IMR-90 (cell line): Measurements from ENCODE around the gene DYRK2. TPM values are rescaled to one million over a fixed set of nuclear protein-coding genes. Genes with fewer than 3 reads are reported as not detected.

Experiments used
- ATAC-seq: fragments of 200-7000 bp; cut with Tn5 transposase; 2 replicates; pipeline ENCODE4 v1.9.1; 2020; ENCODE audit warnings: low read depth, mild to moderate bottlenecking, moderate library complexity
- BruUV-seq: library from RNA; stranded (reverse); fragments of 400-500 nt; replicated peaks from 2 replicates; lab custom pipeline; 2021; lab: Mats Ljungman, UMichigan
- CTCF ChIA-PET: fragments of 300-600 bp; formaldehyde crosslinking; extraction: SDS; loops from one replicate; lab custom pipeline; 2021; ENCODE audit warnings: antibody characterized with exemption; lab: Yijun Ruan, JAX
- POLR2A ChIA-PET: fragments of 300-600 bp; sonication (Branson Sonifier 250); formaldehyde crosslinking; loops from one replicate; lab custom pipeline; 2022; ENCODE audit warnings: antibody characterized with exemption; ENCODE audit not compliant: unreplicated experiment; lab: Charles Lee
- DNase-seq: peaks from one replicate; pipeline ENCODE4 v3.0.0; 2013
- H2AFZ ChIP-seq: replicated peaks from 2 replicates; pipeline ENCODE3; 2013; ENCODE audit warnings: low read length, mild to moderate bottlenecking; ENCODE audit not compliant: poor library complexity
- H2AK5ac ChIP-seq: 2 replicates; pipeline ENCODE4 v1.6.1; 2013; ENCODE audit warnings: low read depth, low read length, inconsistent platforms
- H2AK9ac ChIP-seq: replicated peaks from 2 replicates; pipeline ENCODE3; 2013; ENCODE audit warnings: mild to moderate bottlenecking, low read depth, low read length, moderate library complexity; ENCODE audit not compliant: poor library complexity
- H2BK120ac ChIP-seq: 2 replicates; pipeline ENCODE4 v1.6.1; 2013; ENCODE audit warnings: low read depth, low read length, inconsistent platforms
- H2BK15ac ChIP-seq: 3 replicates; pipeline ENCODE4 v1.6.1; 2013; ENCODE audit warnings: low read depth, low read length, inconsistent platforms
- H2BK20ac ChIP-seq: 2 replicates; pipeline ENCODE4 v1.6.1; 2013; ENCODE audit warnings: low read depth, mild to moderate bottlenecking, inconsistent platforms, low read length, moderate library complexity
- H2BK5ac ChIP-seq: 2 replicates; pipeline ENCODE4 v1.6.1; 2013; ENCODE audit warnings: mild to moderate bottlenecking, low read depth, low read length, inconsistent platforms; ENCODE audit not compliant: poor library complexity, severe bottlenecking
- H3K14ac ChIP-seq: replicated peaks from 2 replicates; pipeline ENCODE4 v1.6.1; 2013; ENCODE audit warnings: low read depth, low read length, inconsistent platforms
- H3K18ac ChIP-seq: 2 replicates; pipeline ENCODE4 v1.6.1; 2013; ENCODE audit warnings: low read depth, low read length, control low read depth
- H3K23ac ChIP-seq: 2 replicates; pipeline ENCODE4 v1.6.1; 2013; ENCODE audit warnings: low read depth, low read length, inconsistent platforms
- H3K27ac ChIP-seq: 2 replicates; pipeline ENCODE4 v1.5.1; 2013; ENCODE audit warnings: mild to moderate bottlenecking, control low read depth, low read length; ENCODE audit not compliant: insufficient read depth
- H3K27me3 ChIP-seq: 2 replicates; pipeline ENCODE4 v1.6.1; 2013; ENCODE audit warnings: low read length; ENCODE audit not compliant: control insufficient read depth, insufficient read depth
- H3K36me3 ChIP-seq: 2 replicates; pipeline ENCODE4 v1.6.1; 2013; ENCODE audit warnings: low read length, mixed read lengths; ENCODE audit not compliant: control insufficient read depth, insufficient read depth
- H3K4ac ChIP-seq: 2 replicates; pipeline ENCODE4 v1.6.1; 2013; ENCODE audit warnings: low read depth, low read length, inconsistent platforms
- H3K4me1 ChIP-seq: 2 replicates; pipeline ENCODE4 v1.6.1; 2013; ENCODE audit warnings: low read length, mixed read lengths; ENCODE audit not compliant: control insufficient read depth, insufficient read depth
- H3K4me2 ChIP-seq: 2 replicates; pipeline ENCODE4 v1.6.1; 2013; ENCODE audit warnings: low read depth, mild to moderate bottlenecking, control low read depth, low read length, moderate library complexity
- H3K4me3 ChIP-seq: 2 replicates; pipeline ENCODE4 v1.5.1; 2013; ENCODE audit warnings: low read depth, mild to moderate bottlenecking, control low read depth, low read length, moderate library complexity; ENCODE audit not compliant: insufficient read depth
- H3K56ac ChIP-seq: 2 replicates; pipeline ENCODE4 v1.6.1; 2013; ENCODE audit warnings: low read length, inconsistent platforms; ENCODE audit not compliant: insufficient read depth; ENCODE audit errors: extremely low read depth
- H3K79me1 ChIP-seq, 2 experiments: 2 replicates each; pipeline ENCODE4 v1.6.1; 2013; ENCODE audit warnings: low read length in 2 of 2, inconsistent platforms in 1 of 2, low read depth in 1 of 2
- H3K9ac ChIP-seq: 2 replicates; pipeline ENCODE4 v1.6.1; 2013; ENCODE audit warnings: low read depth, low read length, control low read depth
- H3K9me1 ChIP-seq: 2 replicates; pipeline ENCODE4 v1.6.1; 2013; ENCODE audit warnings: low read length, inconsistent platforms; ENCODE audit not compliant: insufficient read depth
- H3K9me3 ChIP-seq: 2 replicates; pipeline ENCODE4 v1.6.1; 2013; ENCODE audit warnings: low read length; ENCODE audit not compliant: control insufficient read depth, insufficient read depth
- H4K20me1 ChIP-seq: 2 replicates; pipeline ENCODE4 v1.6.1; 2013; ENCODE audit warnings: low read length, inconsistent platforms; ENCODE audit not compliant: insufficient read depth
- H4K5ac ChIP-seq: 2 replicates; pipeline ENCODE4 v1.6.1; 2013; ENCODE audit warnings: mild to moderate bottlenecking, low read depth, low read length, control low read depth
- H4K8ac ChIP-seq, 2 experiments: 2 replicates each; pipeline ENCODE4 v1.6.1; 2013; ENCODE audit warnings: low read depth in 2 of 2, low read length in 2 of 2, control low read depth in 1 of 2, inconsistent platforms in 1 of 2
- H4K91ac ChIP-seq: 2 replicates; pipeline ENCODE4 v1.6.1; 2013; ENCODE audit warnings: low read depth, low read length, inconsistent platforms; ENCODE audit not compliant: insufficient read depth
- BHLHE40 ChIP-seq: fragments of 150-350 bp; IDR thresholded peaks from 2 replicates; pipeline ENCODE4 v1.6.1; 2016; ENCODE audit warnings: mild to moderate bottlenecking, low read depth, low read length
- CEBPB ChIP-seq: IDR thresholded peaks from 2 replicates; pipeline ENCODE4 v1.6.1; 2012; ENCODE audit warnings: low read depth, low read length, improper control_type of control experiment
- CHD1 ChIP-seq: IDR thresholded peaks from 2 replicates; pipeline ENCODE4 v1.6.1; 2012; ENCODE audit warnings: low read depth, low read length, improper control_type of control experiment
- CTCF ChIP-seq: conservative IDR thresholded peaks from 2 replicates; pipeline ENCODE4 v1.5.1; 2012; ENCODE audit warnings: mild to moderate bottlenecking, low read depth, low read length, improper control_type of control experiment
- FOS ChIP-seq: fragments of 150-350 bp; IDR thresholded peaks from 2 replicates; pipeline ENCODE4 v1.6.1; 2016; ENCODE audit warnings: low read depth, low read length
- MAFK ChIP-seq: IDR thresholded peaks from 2 replicates; pipeline ENCODE4 v1.6.1; 2012; ENCODE audit warnings: low read depth, low read length, improper control_type of control experiment
- MAZ ChIP-seq: IDR thresholded peaks from 2 replicates; pipeline ENCODE4 v1.6.1; 2012; ENCODE audit warnings: low read depth, mild to moderate bottlenecking, low read length, improper control_type of control experiment, moderate library complexity, borderline replicate concordance
- MXI1 ChIP-seq: IDR thresholded peaks from 2 replicates; pipeline ENCODE4 v1.6.1; 2012; ENCODE audit warnings: low read depth, mild to moderate bottlenecking, low read length, moderate library complexity, borderline replicate concordance
- NFE2L2 ChIP-seq: fragments of 150-350 bp; IDR thresholded peaks from 2 replicates; pipeline ENCODE4 v1.6.1; 2016; ENCODE audit warnings: low read depth, mild to moderate bottlenecking, low read length
- POLR2A ChIP-seq: IDR thresholded peaks from 2 replicates; pipeline ENCODE4 v1.6.1; 2012; ENCODE audit warnings: mild to moderate bottlenecking, low read depth, low read length
- RAD21 ChIP-seq: IDR thresholded peaks from 2 replicates; pipeline ENCODE4 v1.6.1; 2012; ENCODE audit warnings: low read length, improper control_type of control experiment
- RCOR1 ChIP-seq: IDR thresholded peaks from 2 replicates; pipeline ENCODE4 v1.6.1; 2012; ENCODE audit warnings: mild to moderate bottlenecking, low read length, improper control_type of control experiment; ENCODE audit not compliant: insufficient replicate concordance
- RFX5 ChIP-seq: IDR thresholded peaks from 2 replicates; pipeline ENCODE4 v1.8.0; 2012; ENCODE audit warnings: low read depth, mild to moderate bottlenecking, low read length, moderate library complexity
- SMC3 ChIP-seq: fragments of 150-350 bp; IDR thresholded peaks from 2 replicates; pipeline ENCODE4 v1.6.1; 2016; ENCODE audit warnings: low read depth, mild to moderate bottlenecking, antibody characterized with exemption, low read length, moderate library complexity
- USF2 ChIP-seq: fragments of 150-350 bp; IDR thresholded peaks from 2 replicates; pipeline ENCODE4 v1.6.1; 2017; ENCODE audit warnings: mild to moderate bottlenecking, antibody characterized with exemption, low read length, low read depth
- WGBS, 2 experiments: methylation state at CpG; one replicate each; pipeline versions ENCODE4 v1.1.5 to v1.1.7; 2013; ENCODE audit warnings: missing lambda C conversion rate in 2 of 2; ENCODE audit not compliant: insufficient read length in 1 of 2; ENCODE audit errors: extremely low coverage in 2 of 2; 5-methylcytosine and 5-hydroxymethylcytosine counted together
- dilution Hi-C: fragments of 300-500 bp; cut with HindIII; formaldehyde crosslinking; loops from one replicate; pipeline ENCODE4 v1.14.3; 2018; ENCODE audit warnings: low sequenced_read_pairs; ENCODE audit not compliant: unreplicated experiment
- in situ Hi-C: fragments of 300-500 bp; cut with MboI; formaldehyde crosslinking; loops from 3 replicates; pipeline ENCODE4 v1.14.3; 2019; ENCODE audit warnings: low sequenced_read_pairs, inconsistent platforms, mixed read lengths
- intact Hi-C: fragments of 100-400 bp; cut with micrococcal nuclease; formaldehyde crosslinking; loops from 2 replicates; pipeline ENCODE4 v1.10.0; 2022
- polyA plus RNA-seq, 3 experiments: library from polyadenylated mRNA; depleted of rRNA; stranded (reverse); fragments of >200 nt; gene quantifications; 2 replicates each; pipeline ENCODE4 v1.2.3, GENCODE V29; 2012; ENCODE audit warnings: low replicate concordance in 1 of 3
- total RNA-seq: library from RNA; depleted of rRNA; stranded (reverse); fragments of >200 nt; gene quantifications from 2 replicates; pipeline ENCODE4 v1.2.3, GENCODE V29; 2012
- TF ChIP-seq, protein P1 (sequence below): fragments of 150-350 bp; IDR thresholded peaks from 2 replicates; pipeline ENCODE4 v1.6.1; 2016; ENCODE audit warnings: low read depth, mild to moderate bottlenecking, low read length, moderate library complexity, borderline replicate concordance

The DYRK2 gene
- total and polyA plus RNA-seq, 2 of the 4 experiments (the other 2 are of a cell fraction): 16.3 to 23.1 TPM

GRCh38 chr12:67626156-67626555 is 22.4 kb upstream of the DYRK2 start:
- ChIA-PET POLR2A (no interaction called here), CTCF (no interaction called here)
- no peak overlapping the region for H4K8ac ChIP-seq
- H2BK20ac ChIP-seq: no peak overlapping the region
- H3K36me3 ChIP-seq: no peaks in the 10 kb centered on the region
- no peak overlapping the region for H3K14ac ChIP-seq
- H3K9me1 ChIP-seq: no peaks in the 10 kb centered on the region; the same call in 1 of the 2 replicates
- H3K9ac ChIP-seq: no peak overlapping the region
- H4K20me1 ChIP-seq: no peaks in the 10 kb centered on the region
- intact Hi-C loops: no loop called here
- H2BK15ac ChIP-seq: no peak overlapping the region
- no peak overlapping the region for H3K27ac ChIP-seq
- H3K27me3 ChIP-seq: peaks cover 4% of the 10 kb centered on the region; the same call in 1 of the 2 replicates
- H2AK9ac ChIP-seq: no peak overlapping the region
- DNase-seq (no peak), ATAC-seq (no peak)
- no peak overlapping the region for H3K4me2 ChIP-seq
- H3K23ac ChIP-seq: no peak overlapping the region
- no peak overlapping the region for H2AK5ac ChIP-seq
- H3K9me3 ChIP-seq: no peaks in the 10 kb centered on the region
- H4K5ac ChIP-seq: no peak overlapping the region
- H3K4me3 ChIP-seq: no peak overlapping the region
- no peak overlapping the region for H2BK5ac ChIP-seq
- in situ Hi-C loops: no loop called here
- no peak overlapping the region for H3K4ac ChIP-seq
- dilution Hi-C loops: no loop called here
- no peaks in the 10 kb centered on the region for H3K4me1 ChIP-seq
- H2BK120ac ChIP-seq: no peak overlapping the region
- no peak overlapping the region for H3K56ac ChIP-seq
- BruUV-seq: no TSS peak
- no CpG with 5 or more reads among the region's 2 CpGs for WGBS, 2 experiments
- H4K91ac ChIP-seq: no peak overlapping the region
- TF ChIP-seq RCOR1 (no peak), NFE2L2 (no peak), CEBPB (no peak), BHLHE40 (no peak), RAD21 (no peak), POLR2A (no peak), SMC3 (no peak), MAZ (no peak), MXI1 (no peak), CHD1 (no peak), USF2 (no peak), CTCF (no peak), RFX5 (no peak), MAFK (no peak), FOS (no peak)
- TF ChIP-seq, protein P1, sequence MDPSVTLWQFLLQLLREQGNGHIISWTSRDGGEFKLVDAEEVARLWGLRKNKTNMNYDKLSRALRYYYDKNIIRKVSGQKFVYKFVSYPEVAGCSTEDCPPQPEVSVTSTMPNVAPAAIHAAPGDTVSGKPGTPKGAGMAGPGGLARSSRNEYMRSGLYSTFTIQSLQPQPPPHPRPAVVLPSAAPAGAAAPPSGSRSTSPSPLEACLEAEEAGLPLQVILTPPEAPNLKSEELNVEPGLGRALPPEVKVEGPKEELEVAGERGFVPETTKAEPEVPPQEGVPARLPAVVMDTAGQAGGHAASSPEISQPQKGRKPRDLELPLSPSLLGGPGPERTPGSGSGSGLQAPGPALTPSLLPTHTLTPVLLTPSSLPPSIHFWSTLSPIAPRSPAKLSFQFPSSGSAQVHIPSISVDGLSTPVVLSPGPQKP: no peak
- no peak overlapping the region for H3K18ac ChIP-seq
- no peaks in the 10 kb centered on the region for H3K79me1 ChIP-seq
- H2AFZ ChIP-seq: no peak overlapping the region
